A673 (cell line): ENCODE measurements around the gene FOXE3. TPM values are rescaled to one million over a fixed set of nuclear protein-coding genes. Genes with fewer than 3 reads are reported as not detected.

ENCODE experiments used
- BruUV-seq: library from RNA; stranded (reverse); fragments of 400-500 nt; replicated peaks from 2 replicates; lab custom pipeline; 2021; lab: Mats Ljungman, UMichigan
- CTCF ChIA-PET: fragments of 300-600 bp; sonication (Branson Sonifier 250); formaldehyde crosslinking; loops from one replicate; lab custom pipeline; 2022; ENCODE audit warnings: antibody characterized with exemption; lab: Charles Lee
- POLR2A ChIA-PET: fragments of 300-600 bp; sonication (Branson Sonifier 250); formaldehyde crosslinking; loops from one replicate; lab custom pipeline; 2022; ENCODE audit warnings: antibody characterized with exemption; ENCODE audit not compliant: low non-redundant PET; lab: Charles Lee
- DNase-seq: peaks from one replicate; pipeline ENCODE4 v3.0.0-alpha.2; 2015; ENCODE audit warnings: low spot score
- H3K27ac ChIP-seq: fragments of 200-600 bp; sonication (generic); 2 replicates; pipeline ENCODE4 v1.5.1; 2016; ENCODE audit warnings: mixed run types, low read depth, mild to moderate bottlenecking, mixed read lengths, antibody characterized with exemption, low read length; ENCODE audit not compliant: poor library complexity, severe bottlenecking
- H3K27me3 ChIP-seq: fragments of 200-600 bp; sonication (generic); replicated peaks from 2 replicates; pipeline ENCODE4 v1.6.1; 2017; ENCODE audit warnings: mixed run types, low read depth, mild to moderate bottlenecking, mixed read lengths, antibody characterized with exemption, low read length; ENCODE audit not compliant: insufficient read depth, poor library complexity
- H3K36me3 ChIP-seq: fragments of 200-600 bp; sonication (generic); 2 replicates; pipeline ENCODE4 v1.6.1; 2016; ENCODE audit warnings: mixed run types, mild to moderate bottlenecking, mixed read lengths, antibody characterized with exemption, low read length; ENCODE audit not compliant: insufficient read depth, poor library complexity, severe bottlenecking
- H3K4me1 ChIP-seq: fragments of 200-600 bp; sonication (generic); 2 replicates; pipeline ENCODE4 v1.6.1; 2017; ENCODE audit warnings: mixed run types, mild to moderate bottlenecking, mixed read lengths, antibody characterized with exemption, low read length; ENCODE audit not compliant: insufficient read depth, poor library complexity, severe bottlenecking
- H3K4me3 ChIP-seq: fragments of 200-600 bp; sonication (generic); 2 replicates; pipeline ENCODE4 v1.5.1; 2016; ENCODE audit warnings: low read depth, mixed run types, mild to moderate bottlenecking, mixed read lengths, low read length; ENCODE audit not compliant: poor library complexity, severe bottlenecking
- H3K9me3 ChIP-seq: fragments of 200-600 bp; sonication (generic); 2 replicates; pipeline ENCODE4 v1.6.1; 2016; ENCODE audit warnings: mixed run types, low read depth, mild to moderate bottlenecking, mixed read lengths, antibody characterized with exemption, low read length; ENCODE audit not compliant: poor library complexity, severe bottlenecking
- EZH2 ChIP-seq: fragments of 200-600 bp; sonication (generic); IDR thresholded peaks from 2 replicates; pipeline ENCODE4 v1.6.1; 2017; ENCODE audit warnings: borderline replicate concordance, low read depth, mild to moderate bottlenecking, mixed read lengths, antibody characterized with exemption, low read length; ENCODE audit not compliant: poor library complexity, severe bottlenecking
- intact Hi-C: fragments of 100-400 bp; cut with micrococcal nuclease; formaldehyde crosslinking; loops from one replicate; pipeline ENCODE4 v1.10.0; 2022; ENCODE audit not compliant: unreplicated experiment
- total RNA-seq: library from RNA; stranded (reverse); gene quantifications from 2 replicates; pipeline ENCODE4 v1.2.3, GENCODE V29; 2021
- TF ChIP-seq, protein P1 (sequence below): fragments of 300-800, 200-600 bp; sonication (generic); conservative IDR thresholded peaks from 2 replicates; pipeline ENCODE4 v1.5.1; 2017; ENCODE audit warnings: low read depth, mild to moderate bottlenecking, antibody characterized with exemption, low read length, moderate library complexity, mixed read lengths

Gene FOXE3
- total RNA-seq, 1 experiment from 2014 or later, result not detected

DNA sequence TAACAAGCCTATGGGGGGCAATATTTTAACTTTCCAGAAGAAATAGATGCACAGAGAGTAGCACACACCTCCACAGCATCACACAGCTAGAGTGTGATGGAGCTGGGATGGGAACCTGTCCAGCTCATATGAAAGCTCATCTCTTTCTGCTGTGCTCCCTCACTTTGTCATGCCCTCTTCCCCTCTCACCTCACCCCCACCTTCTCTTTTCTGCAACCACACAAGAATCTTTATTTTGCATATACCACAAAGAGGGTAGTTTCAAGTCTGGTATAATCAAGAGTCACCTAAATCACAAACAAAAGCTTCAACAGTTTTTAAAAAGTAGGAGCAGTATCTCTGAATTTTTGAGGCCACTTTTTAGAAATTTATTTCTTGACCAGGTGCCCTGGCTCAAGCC lies 44.4 kb downstream of the FOXE3 start:
- BruUV-seq, result no TSS peak
- no peak overlapping the region for H3K4me3 ChIP-seq
- H3K9me3 ChIP-seq, result no peaks in the 10 kb centered on the region
- peaks cover 10% of the 10 kb centered on the region for H3K4me1 ChIP-seq
- TF ChIP-seq EZH2, result no peak
- TF ChIP-seq, protein P1, sequence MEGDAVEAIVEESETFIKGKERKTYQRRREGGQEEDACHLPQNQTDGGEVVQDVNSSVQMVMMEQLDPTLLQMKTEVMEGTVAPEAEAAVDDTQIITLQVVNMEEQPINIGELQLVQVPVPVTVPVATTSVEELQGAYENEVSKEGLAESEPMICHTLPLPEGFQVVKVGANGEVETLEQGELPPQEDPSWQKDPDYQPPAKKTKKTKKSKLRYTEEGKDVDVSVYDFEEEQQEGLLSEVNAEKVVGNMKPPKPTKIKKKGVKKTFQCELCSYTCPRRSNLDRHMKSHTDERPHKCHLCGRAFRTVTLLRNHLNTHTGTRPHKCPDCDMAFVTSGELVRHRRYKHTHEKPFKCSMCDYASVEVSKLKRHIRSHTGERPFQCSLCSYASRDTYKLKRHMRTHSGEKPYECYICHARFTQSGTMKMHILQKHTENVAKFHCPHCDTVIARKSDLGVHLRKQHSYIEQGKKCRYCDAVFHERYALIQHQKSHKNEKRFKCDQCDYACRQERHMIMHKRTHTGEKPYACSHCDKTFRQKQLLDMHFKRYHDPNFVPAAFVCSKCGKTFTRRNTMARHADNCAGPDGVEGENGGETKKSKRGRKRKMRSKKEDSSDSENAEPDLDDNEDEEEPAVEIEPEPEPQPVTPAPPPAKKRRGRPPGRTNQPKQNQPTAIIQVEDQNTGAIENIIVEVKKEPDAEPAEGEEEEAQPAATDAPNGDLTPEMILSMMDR, result no peak
- DNase-seq, result no peak
- POLR2A ChIA-PET, result no interaction called here
- intact Hi-C loops, result no loop called here
- H3K36me3 ChIP-seq, result no peaks in the 10 kb centered on the region
- H3K27ac ChIP-seq, result no peak overlapping the region
- CTCF ChIA-PET, result no interaction called here
- H3K27me3 ChIP-seq, result peaks cover 74% of the 10 kb centered on the region

DNA sequence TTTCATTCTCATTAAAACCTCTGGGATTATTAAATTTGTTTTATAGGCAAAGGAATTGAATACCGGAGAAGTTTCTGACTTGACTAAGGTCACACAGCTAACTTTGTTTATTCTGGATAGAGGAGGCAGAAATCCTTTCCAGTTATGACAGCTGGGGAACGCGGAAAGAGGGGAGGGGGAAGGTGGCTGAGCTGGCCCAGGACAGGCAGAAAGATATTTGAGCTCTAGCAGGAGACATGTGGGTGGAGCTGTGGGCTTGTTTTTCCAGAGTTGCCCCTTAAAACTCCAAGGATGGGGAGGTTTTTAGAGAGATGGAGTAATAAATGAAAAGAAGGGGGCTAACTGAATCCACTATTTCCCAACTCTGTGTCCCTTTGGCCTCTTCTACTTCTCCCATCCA lies 49.5 kb downstream of the FOXE3 start:
- BruUV-seq, result no TSS peak
- H3K27ac ChIP-seq, result no peak overlapping the region
- no peak for DNase-seq
- no peak for TF ChIP-seq EZH2
- TF ChIP-seq, protein P1, result no peak
- no peaks in the 10 kb centered on the region for H3K36me3 ChIP-seq
- ChIA-PET CTCF (no interaction called here), POLR2A (no interaction called here)
- H3K9me3 ChIP-seq, result no peaks in the 10 kb centered on the region
- no peak overlapping the region for H3K4me3 ChIP-seq
- intact Hi-C loops, result no loop called here
- peaks cover 85% of the 10 kb centered on the region for H3K27me3 ChIP-seq
- peaks cover 1% of the 10 kb centered on the region for H3K4me1 ChIP-seq

Other genes starting within 250 kb of the FOXE3 start
- gene PDZK1IP1, start 226.2 kb upstream of the FOXE3 start, total RNA-seq, result not detected in 2 replicates
- gene TAL1, start 184.1 kb upstream of the FOXE3 start, total RNA-seq, result 0.11 TPM in 2 replicates
- gene STIL, start 102.1 kb upstream of the FOXE3 start, total RNA-seq, result 39.3 and 43.4 TPM in 2 replicates
- 65.4 and 69.4 TPM in 2 replicates for gene CMPK1, start 82.5 kb upstream of the FOXE3 start, total RNA-seq
- 0.15 and 0.17 TPM in 2 replicates for gene FOXD2, start 21.8 kb downstream of the FOXE3 start, total RNA-seq